Epithelial cell of esophagus (primary cell): Measurements from ENCODE around the gene RBBP4.

Source experiments
- DNase-seq: peaks from one replicate; pipeline ENCODE4 v3.0.0; 2010; ENCODE audit warnings: low read depth
- H3K4me3 ChIP-seq: 2 replicates; pipeline ENCODE4 v1.5.1; 2011; ENCODE audit warnings: mild to moderate bottlenecking, low read length, control low read depth
- CTCF ChIP-seq: IDR thresholded peaks from 2 replicates; pipeline ENCODE4 v1.5.1; 2011; ENCODE audit warnings: low read depth, mild to moderate bottlenecking, low read length, control low read depth, inconsistent platforms; ENCODE audit not compliant: insufficient read depth; ENCODE audit errors: missing control alignments

Gene RBBP4

GRCh38 chr1:32725615-32725982 is 74.6 kb downstream of the RBBP4 start:
- DNase-seq, result no peak
- no peak overlapping the region for H3K4me3 ChIP-seq
- TF ChIP-seq CTCF, result no peak

- no peak overlapping the region for H3K4me3 ChIP-seq
- TF ChIP-seq CTCF, result no peak
- DNase-seq, result no peak
These were observed 76.9 kb downstream of the RBBP4 start for GRCh38 chr1:32727876-32728275.

GRCh38 chr1:32728413-32729077 is 77.5 kb downstream of the RBBP4 start:
- DNase-seq, result no peak
- no peak for TF ChIP-seq CTCF
- no peak overlapping the region for H3K4me3 ChIP-seq

- H3K4me3 ChIP-seq, result no peak overlapping the region
- TF ChIP-seq CTCF, result no peak
- DNase-seq, result no peak
These were observed 78.4 kb downstream of the RBBP4 start for GRCh38 chr1:32729254-32730046.

- no peak overlapping the region for H3K4me3 ChIP-seq
- TF ChIP-seq CTCF, result no peak
- no peak for DNase-seq
These were observed 82.7 kb downstream of the RBBP4 start for GRCh38 chr1:32733582-32734321.
